Vagina (tissue), 2 donors: ENCODE measurements around the gene DNAJC30. TPM values are rescaled to one million over a fixed set of nuclear protein-coding genes. Genes with fewer than 3 reads are reported as not detected.
"Not testable (repeated sequence)": the region's sequence is repeated elsewhere in the genome, so short reads cannot be mapped to it uniquely, and the experiment has no call there.

ENCODE experiments used
- DNase-seq, 2 donors: peaks; one replicate each; pipeline ENCODE4 v3.0.0-alpha.2; 2017; ENCODE audit errors: extremely low spot score in 2 of 2
- H3K27ac ChIP-seq: fragments of 200-600 bp; sonication (generic); one replicate; pipeline ENCODE4 v1.5.1; 2019
- H3K27me3 ChIP-seq: fragments of 200-600 bp; sonication (generic); one replicate; pipeline ENCODE4 v1.5.1; 2019
- H3K36me3 ChIP-seq, 2 donors: fragments of 200-600 bp; sonication (generic); one replicate each; pipeline ENCODE4 v1.5.1; 2017 to 2019
- H3K4me1 ChIP-seq: fragments of 200-600 bp; sonication (generic); one replicate; pipeline ENCODE4 v1.5.1; 2019
- H3K4me3 ChIP-seq, 2 donors: fragments of 200-600 bp; sonication (generic); 1 replicate in 1 of 2; 2 replicates in 1 of 2; pipeline ENCODE4 v1.5.1; 2016 to 2019
- H3K9me3 ChIP-seq: fragments of 200-600 bp; sonication (generic); one replicate; pipeline ENCODE4 v1.5.1; 2019
- CTCF ChIP-seq, 3 experiments: fragments of 450-650 bp in 2 of 3; fragments of 200-600 bp in 1 of 3; sonication (generic) in 1 of 3; IDR thresholded peaks; one replicate each; pipeline ENCODE4 v1.5.1; 2017 to 2019; ENCODE audit warnings: antibody characterized with exemption in 3 of 3, mild to moderate bottlenecking in 2 of 3, moderate library complexity in 2 of 3
- POLR2A ChIP-seq, 2 donors: fragments of 450-650 bp; IDR thresholded peaks; one replicate each; pipeline ENCODE4 v1.6.1; 2017; ENCODE audit warnings: antibody characterized with exemption in 2 of 2, mild to moderate bottlenecking in 2 of 2, moderate library complexity in 2 of 2
- POLR2AphosphoS5 ChIP-seq, 2 donors: sonication (generic); formaldehyde crosslinking; IDR thresholded peaks; one replicate each; pipeline ENCODE4 v1.9.0; 2017; ENCODE audit warnings: antibody characterized with exemption in 2 of 2, mild to moderate bottlenecking in 2 of 2, low read depth in 1 of 2; ENCODE audit not compliant: insufficient read depth in 1 of 2
- intact Hi-C: fragments of 100-400 bp; cut with DNase I; formaldehyde crosslinking; loops from one replicate; pipeline ENCODE4 v1.15.1; 2023
- total RNA-seq: library from RNA; depleted of rRNA; stranded (reverse); fragments of >200 nt; gene quantifications from one replicate; pipeline ENCODE4 v1.2.3, GENCODE V29; 2016

The DNAJC30 gene
- total RNA-seq, 1 donor from 2014 or later = 7.1 TPM

- no peaks in the 10 kb centered on the region for H3K36me3 ChIP-seq
- TF ChIP-seq POLR2A (IDR thresholded peaks at IDR 0.05) = no peak
- no peak for TF ChIP-seq POLR2AphosphoS5 (IDR thresholded peaks at IDR 0.05; ENCODE audit: insufficient read depth in 1 of 2, low read depth in 1 of 2)
- TF ChIP-seq CTCF (IDR thresholded peaks at IDR 0.05) = no peak
- H3K27ac ChIP-seq = peak overlapping the region; percentile 71
- H3K4me3 ChIP-seq = no peak overlapping the region
- no peaks in the 10 kb centered on the region for H3K27me3 ChIP-seq
- DNase-seq = no peak
- peaks cover 46% of the 10 kb centered on the region for H3K4me1 ChIP-seq
- intact Hi-C loops = no loop called here
- no peaks in the 10 kb centered on the region for H3K9me3 ChIP-seq
Observed at GRCh38 chr7:73716318-73716890, 33.2 kb upstream of the DNAJC30 start.

- H3K4me1 ChIP-seq = peaks cover 46% of the 10 kb centered on the region
- TF ChIP-seq POLR2A (IDR thresholded peaks at IDR 0.05) (no peak), POLR2AphosphoS5 (IDR thresholded peaks at IDR 0.05; ENCODE audit: insufficient read depth in 1 of 2, low read depth in 1 of 2) (peak; percentile 17 to 51)
- H3K27me3 ChIP-seq = no peaks in the 10 kb centered on the region
- no peaks in the 10 kb centered on the region for H3K9me3 ChIP-seq
- H3K36me3 ChIP-seq = no peaks in the 10 kb centered on the region
- peak overlapping the region; percentile 71 for H3K27ac ChIP-seq
- DNase-seq = no peak
- intact Hi-C loops = no loop called here
- H3K4me3 ChIP-seq = no peak overlapping the region
Observed at GRCh38 chr7:73715648-73716317, 32.5 kb upstream of the DNAJC30 start.

GRCh38 chr7:73713319-73713718 is 30.1 kb upstream of the DNAJC30 start:
- intact Hi-C loops, H3K27ac ChIP-seq: not testable (repeated sequence)

GRCh38 chr7:73712773-73713172 is 29.5 kb upstream of the DNAJC30 start:
- no peaks in the 10 kb centered on the region for H3K27me3 ChIP-seq
- no peaks in the 10 kb centered on the region for H3K36me3 ChIP-seq
- H3K27ac ChIP-seq = no peak overlapping the region
- TF ChIP-seq CTCF (IDR thresholded peaks at IDR 0.05) (no peak), POLR2A (IDR thresholded peaks at IDR 0.05) (no peak), POLR2AphosphoS5 (IDR thresholded peaks at IDR 0.05; ENCODE audit: insufficient read depth in 1 of 2, low read depth in 1 of 2) (no peak)
- H3K9me3 ChIP-seq = no peaks in the 10 kb centered on the region
- H3K4me1 ChIP-seq = peaks cover 32% of the 10 kb centered on the region
- intact Hi-C loops = no loop called here
- DNase-seq = no peak
- H3K4me3 ChIP-seq = no peak overlapping the region

More at GRCh38 chr7:73713319-73713718, 30.1 kb upstream of the DNAJC30 start:
- H3K4me1 ChIP-seq = peaks cover 37% of the 10 kb centered on the region
- not testable (repeated sequence) for H3K9me3 ChIP-seq, H3K36me3 ChIP-seq, H3K4me3 ChIP-seq, DNase-seq, H3K27me3 ChIP-seq

- DNase-seq = no peak
- Histone ChIP-seq H3K27ac (no peak overlapping the region), H3K9me3 (no peaks in the 10 kb centered on the region), H3K27me3 (no peaks in the 10 kb centered on the region), H3K36me3 (no peaks in the 10 kb centered on the region), H3K4me1 (peaks cover 29% of the 10 kb centered on the region), H3K4me3 (no peak overlapping the region)
- intact Hi-C loops = no loop called here
- TF ChIP-seq POLR2AphosphoS5 (IDR thresholded peaks at IDR 0.05; ENCODE audit: insufficient read depth in 1 of 2, low read depth in 1 of 2) (no peak), POLR2A (IDR thresholded peaks at IDR 0.05) (no peak), CTCF (IDR thresholded peaks at IDR 0.05) (no peak)
Observed at GRCh38 chr7:73708961-73709549, 25.8 kb upstream of the DNAJC30 start.
